ENCODE measurements around the gene SPAG16.

DNA sequence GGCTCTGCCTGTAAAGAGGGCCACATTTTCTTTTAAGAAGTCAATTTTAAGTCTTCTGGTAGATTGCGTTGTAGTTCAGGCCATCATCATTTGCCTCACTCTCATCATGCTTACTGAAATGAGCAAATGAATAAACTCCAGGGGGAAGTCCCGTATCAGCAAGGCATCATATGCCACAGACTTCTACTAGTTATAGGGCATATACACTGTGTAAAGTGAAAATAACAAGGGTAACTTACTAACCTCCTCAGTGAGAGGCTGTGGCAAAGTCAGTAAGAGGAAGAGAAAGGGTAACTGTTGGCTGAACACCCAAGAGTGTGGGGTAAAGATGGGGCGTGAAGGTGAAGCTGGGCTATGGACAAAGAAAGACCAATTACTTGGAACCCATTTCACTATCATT lies 456.2 kb downstream of the SPAG16 start:
- TF ChIP-seq EZH2 (IDR thresholded peaks at IDR 0.05; ENCODE audit: insufficient read depth, poor library complexity, severe bottlenecking) (no peak), EZH2phosphoT487 (IDR thresholded peaks at IDR 0.05; ENCODE audit: insufficient read depth, low read depth) (no peak)

All from GM23248 (cell line).